GM12878 (cell line): ENCODE data around the gene SFXN5. TPM values are rescaled to one million over a fixed set of nuclear protein-coding genes. Genes with fewer than 3 reads are reported as not detected.

Source experiments
- ATAC-seq: fragments of 200-7000 bp; cut with Tn5 transposase; 3 replicates; pipeline ENCODE4 v1.9.1; 2020; ENCODE audit warnings: mild to moderate bottlenecking, moderate library complexity
- BruUV-seq: library from RNA; stranded (reverse); fragments of 400-500 nt; replicated peaks from 2 replicates; lab custom pipeline; 2021; lab: Mats Ljungman, UMichigan
- CTCF ChIA-PET: fragments of 300-600 bp; sonication (Branson Sonifier 250); formaldehyde crosslinking; extraction: SDS; loops from one replicate; lab custom pipeline; 2021; ENCODE audit warnings: inconsistent platforms; lab: Yijun Ruan, JAX
- POLR2A ChIA-PET: fragments of 350-600 bp; formaldehyde crosslinking; extraction: SDS; loops from one replicate; lab custom pipeline; 2021; ENCODE audit warnings: inconsistent platforms; lab: Charles Lee
- RAD21 ChIA-PET: fragments of 300-600 bp; sonication (Branson Sonifier 250); formaldehyde crosslinking; loops from one replicate; lab custom pipeline; 2023; ENCODE audit warnings: antibody characterized with exemption; ENCODE audit not compliant: unreplicated experiment; lab: Charles Lee
- SMC1A ChIA-PET: fragments of 300-600 bp; sonication (Branson Sonifier 250); formaldehyde crosslinking; loops from one replicate; lab custom pipeline; 2023; ENCODE audit not compliant: unreplicated experiment, uncharacterized antibody; lab: Charles Lee
- DNase-seq: peaks from one replicate; pipeline ENCODE4 v3.0.0-alpha.2; 2011; ENCODE audit warnings: low read depth, low spot score
- FAIRE-seq: peaks from 3 replicates; lab custom pipeline; 2011; peaks lifted over from hg19 to GRCh38; lab: Jason Lieb, UNC
- H2AFZ ChIP-seq: 2 replicates; pipeline ENCODE4 v1.6.0; 2011; ENCODE audit warnings: low read depth, low read length, control low read depth; ENCODE audit not compliant: control insufficient read depth
- H3K27ac ChIP-seq: 2 replicates; pipeline ENCODE4 v1.5.1; 2011; ENCODE audit warnings: control low read depth; ENCODE audit not compliant: control insufficient read depth, insufficient read depth
- H3K27me3 ChIP-seq, 2 experiments: replicated peaks in 1 of 2; 2 replicates each; pipeline versions ENCODE4 v1.6.0 to v1.6.1; 2011; ENCODE audit warnings: low read length in 1 of 2; ENCODE audit not compliant: control insufficient read depth in 2 of 2, insufficient read depth in 2 of 2
- H3K36me3 ChIP-seq, 2 experiments: 2 replicates each; pipeline ENCODE4 v1.5.1; 2011; ENCODE audit warnings: low read length in 1 of 2; ENCODE audit not compliant: control insufficient read depth in 2 of 2, insufficient read depth in 2 of 2
- H3K4me1 ChIP-seq: 2 replicates; pipeline ENCODE4 v1.6.1; 2011; ENCODE audit warnings: mild to moderate bottlenecking, low read length, moderate library complexity, mixed read lengths; ENCODE audit not compliant: control insufficient read depth, insufficient read depth
- H3K4me2 ChIP-seq: 2 replicates; pipeline ENCODE4 v1.6.0; 2011; ENCODE audit warnings: control low read depth; ENCODE audit not compliant: control insufficient read depth, insufficient read depth
- H3K4me3 ChIP-seq: fragments of 200-600 bp; sonication (generic); 2 replicates; pipeline ENCODE4 v1.5.1; 2016
- H3K79me2 ChIP-seq: 2 replicates; pipeline ENCODE4 v1.6.0; 2011; ENCODE audit warnings: low read length; ENCODE audit not compliant: control insufficient read depth, insufficient read depth
- H3K9ac ChIP-seq: 2 replicates; pipeline ENCODE4 v1.8.0; 2011; ENCODE audit warnings: low read length, control low read depth, mixed read lengths; ENCODE audit not compliant: control insufficient read depth, insufficient read depth
- H3K9me3 ChIP-seq: replicated peaks from 3 replicates; pipeline ENCODE4 v1.5.1; 2011; ENCODE audit warnings: mild to moderate bottlenecking, low read length; ENCODE audit not compliant: control insufficient read depth, insufficient read depth
- H4K20me1 ChIP-seq: 2 replicates; pipeline ENCODE4 v1.6.0; 2011; ENCODE audit not compliant: control insufficient read depth, insufficient read depth
- CHD1 ChIP-seq: IDR thresholded peaks from 2 replicates; pipeline ENCODE4 v1.6.1; 2012; ENCODE audit warnings: low read depth, low read length, improper control_type of control experiment
- DPF2 ChIP-seq: fragments of 450-650 bp; IDR thresholded peaks from 2 replicates; pipeline ENCODE4 v1.6.1; 2017; ENCODE audit warnings: mild to moderate bottlenecking
- GATAD2B ChIP-seq: fragments of 450-650 bp; conservative IDR thresholded peaks from 2 replicates; pipeline ENCODE4 v1.6.1; 2017; ENCODE audit warnings: low read depth, mild to moderate bottlenecking, moderate library complexity
- IKZF1 ChIP-seq: fragments of 450-650 bp; conservative IDR thresholded peaks from 2 replicates; pipeline ENCODE4 v1.6.1; 2017; ENCODE audit warnings: antibody characterized with exemption, mild to moderate bottlenecking
- JUNB ChIP-seq: IDR thresholded peaks from 2 replicates; pipeline ENCODE4 v1.6.1; 2016; ENCODE audit warnings: antibody characterized with exemption, mild to moderate bottlenecking
- SP1 ChIP-seq: IDR thresholded peaks from one replicate; pipeline ENCODE4 v1.6.1; 2011; ENCODE audit warnings: low read depth, low read length
- SUZ12 ChIP-seq: fragments of 200-600 bp; sonication (generic); IDR thresholded peaks from one replicate; pipeline ENCODE4 v1.6.1; 2018; ENCODE audit warnings: antibody characterized with exemption, mild to moderate bottlenecking; ENCODE audit not compliant: unreplicated experiment
- ZNF24 ChIP-seq: fragments of 450-650 bp; IDR thresholded peaks from 2 replicates; pipeline ENCODE4 v1.6.1; 2017; ENCODE audit warnings: antibody characterized with exemption, mild to moderate bottlenecking
- ZNF687 ChIP-seq: fragments of 450-650 bp; IDR thresholded peaks from 2 replicates; pipeline ENCODE4 v1.6.1; 2017; ENCODE audit warnings: mild to moderate bottlenecking, moderate library complexity
- WGBS: methylation state at CpG from one replicate; pipeline ENCODE4 v1.1.6; 2016; ENCODE audit warnings: low lambda C conversion rate; ENCODE audit not compliant: insufficient replicate concordance, insufficient coverage; ENCODE audit errors: missing lambda C conversion rate; 5-methylcytosine and 5-hydroxymethylcytosine counted together
- in situ Hi-C: fragments of 300-500 bp; cut with MboI; formaldehyde crosslinking; loops from 9 replicates; pipeline ENCODE4 v1.14.3; 2018; ENCODE audit warnings: mixed read lengths
- intact Hi-C: fragments of 100-400 bp; cut with micrococcal nuclease; formaldehyde crosslinking; loops from one replicate; pipeline ENCODE4 v1.14.2; 2022; ENCODE audit not compliant: unreplicated experiment
- polyA plus RNA-seq, 11 experiments: library from polyadenylated mRNA; depleted of rRNA in 4 of 11; unstranded in 6 of 11; stranded (reverse) in 5 of 11; fragments of >200 nt; fragmentation: Nextera tagmentation in 4 of 11; fragmentation: Illumina TruSeq in 1 of 11; extraction: Ambion mirVana in 4 of 11; extraction: Trizol in 1 of 11; gene quantifications; 1 replicate in 1 of 11; 2 replicates in 10 of 11; pipeline versions ENCODE4 v1.2.1 to v1.2.3, GENCODE V29; 2011 to 2016; ENCODE audit warnings: inconsistent platforms in 2 of 11, missing spikeins in 2 of 11, low read depth in 1 of 11
- total RNA-seq, 4 experiments: library from RNA; depleted of rRNA in 3 of 4; stranded (reverse); fragments of >200 nt in 3 of 4; fragmentation: Illumina TruSeq in 1 of 4; extraction: Trizol in 1 of 4; gene quantifications; 2 replicates each; pipeline versions ENCODE4 v1.2.1 to v1.2.3, GENCODE V29; 2013 to 2021

SFXN5 gene
- total and polyA plus RNA-seq, 10 of the 15 experiments (the other 5 are each of a cell fraction or from before 2014, with no cell fraction given) = 3.3 to 15.9 (median 11.2) TPM

DNA sequence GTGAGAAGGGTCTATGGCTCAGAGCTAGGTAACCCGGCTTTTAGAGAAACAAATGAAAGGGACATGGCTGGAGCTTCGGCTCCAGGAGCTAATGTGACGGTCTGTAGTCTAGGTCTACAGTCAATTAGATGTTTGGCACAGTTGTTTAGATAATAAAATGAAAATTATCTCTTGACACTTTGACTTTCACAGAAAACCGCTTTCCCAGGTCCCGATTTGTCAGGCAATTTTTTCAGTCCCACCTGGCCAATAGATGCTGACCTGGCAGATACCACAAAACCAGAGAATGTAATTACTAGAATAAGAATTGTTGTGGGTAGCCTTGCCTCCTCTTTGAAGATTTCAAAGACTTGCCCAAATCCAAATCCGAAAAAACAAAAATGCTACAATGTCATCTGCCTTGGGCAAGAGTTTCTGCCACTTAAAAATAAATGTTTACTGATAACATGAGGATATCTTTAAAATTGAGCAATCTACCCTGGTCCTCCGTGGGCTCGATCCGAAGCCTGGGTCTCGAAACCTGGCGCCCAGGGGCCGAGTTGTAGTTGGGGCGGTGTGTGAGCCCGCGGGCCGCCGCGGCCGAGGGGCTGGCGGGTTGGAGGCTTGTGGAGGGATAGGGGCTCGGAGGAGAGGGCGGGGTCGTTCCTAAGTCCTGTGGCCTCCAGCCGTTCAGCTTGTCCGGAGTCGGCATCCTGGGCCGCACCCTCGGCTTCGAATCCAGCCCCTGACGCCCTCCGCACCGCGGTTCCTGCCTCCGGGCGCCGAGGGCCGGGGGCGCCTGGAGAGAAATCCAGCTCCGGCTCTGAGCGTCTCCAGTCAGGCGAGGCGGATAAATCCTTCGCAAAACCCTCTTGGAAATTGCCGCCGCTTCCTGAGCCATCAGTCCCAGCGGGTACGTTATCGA is 151.8 kb downstream of the SFXN5 start (continued):
- no peak for TF ChIP-seq ZNF687

DNA sequence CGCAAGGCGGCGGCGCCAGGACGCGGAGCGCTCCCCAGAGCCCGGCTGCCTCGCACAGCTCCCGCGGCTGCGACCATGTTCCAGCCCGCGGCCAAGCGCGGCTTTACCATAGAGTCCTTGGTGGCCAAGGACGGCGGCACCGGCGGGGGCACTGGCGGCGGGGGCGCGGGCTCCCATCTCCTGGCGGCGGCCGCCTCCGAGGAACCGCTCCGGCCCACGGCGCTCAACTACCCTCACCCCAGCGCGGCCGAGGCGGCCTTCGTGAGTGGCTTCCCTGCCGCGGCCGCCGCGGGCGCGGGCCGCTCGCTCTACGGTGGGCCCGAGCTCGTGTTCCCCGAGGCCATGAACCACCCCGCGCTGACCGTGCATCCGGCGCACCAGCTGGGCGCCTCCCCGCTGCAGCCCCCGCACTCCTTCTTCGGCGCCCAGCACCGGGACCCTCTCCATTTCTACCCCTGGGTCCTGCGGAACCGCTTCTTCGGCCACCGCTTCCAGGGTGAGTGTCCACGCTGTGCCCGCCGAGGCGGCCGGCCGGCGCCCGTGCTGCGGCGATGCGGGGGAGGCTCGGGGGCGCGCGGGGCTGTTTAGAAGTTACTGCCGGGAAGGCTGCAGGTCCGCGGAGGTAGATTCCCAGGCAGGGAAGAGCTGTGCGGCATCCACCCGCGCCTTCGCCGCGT is 153.5 kb downstream of the SFXN5 start:
- Histone ChIP-seq H3K4me1 (peaks cover 9% of the 10 kb centered on the region), H3K9ac (no peak overlapping the region; the same call in 1 of the 2 replicates), H3K27me3 (peaks cover 8 to 68% of the 10 kb centered on the region in 2 experiments), H3K4me2 (peak overlapping the region; percentile 90), H3K27ac (no peak overlapping the region), H3K4me3 (peak overlapping the region; percentile 41; the same call in 1 of the 2 replicates), H3K9me3 (no peaks in the 10 kb centered on the region; the same call in 2 of the 3 replicates), H3K36me3 (no peaks in the 10 kb centered on the region), H3K79me2 (no peaks in the 10 kb centered on the region), H4K20me1 (peaks cover 2% of the 10 kb centered on the region; the same call in 1 of the 2 replicates), H2AFZ (no peak overlapping the region)
- WGBS = 2% methylated on average over 58 of the region's 89 CpGs
- intact Hi-C loops (loop anchor here (2.0 to 5.0 kb wide), 3 partner anchors 25 to 154 kb away; partner anchors contain the start of gene SFXN5), in situ Hi-C loops (no loop called here)
- ATAC-seq (no peak; the same call in 2 of the 3 replicates), DNase-seq (no peak), FAIRE-seq (no peak)
- RAD21 ChIA-PET = interaction anchor here (0.6 to 6.7 kb wide), 5 partner anchors 9 to 56 kb away, joined by 3 to 88 read pairs (median 5); partner anchors contain the start of gene SPR
- CTCF ChIA-PET = interaction anchor here (0.6 to 6.3 kb wide), 5 partner anchors 17 to 1113 kb away, joined by 3 to 106 read pairs (median 7); partner anchors contain the start of gene SPR
- BruUV-seq = no TSS peak
- SMC1A ChIA-PET = interaction anchor here (1.6 to 5.6 kb wide), 4 partner anchors 9 to 56 kb away, joined by 4 to 48 read pairs (median 14); no protein-coding TSS in a partner anchor
- POLR2A ChIA-PET = interaction anchor here (1.3 to 5.8 kb wide), 3 partner anchors 9 to 23 kb away, joined by 3 to 42 read pairs (median 5); no protein-coding TSS in a partner anchor
- 0 out of 2 replicates have a peak, but pooled peaks have one; percentile 15 for TF ChIP-seq ZNF687
- TF ChIP-seq SP1 = no peak
- peak; percentile 26; the same call in 1 of the 2 replicates for TF ChIP-seq GATAD2B
- 0 out of 2 replicates have a peak, but pooled peaks have one; percentile 47 for TF ChIP-seq DPF2
- TF ChIP-seq CHD1 = no peak
- no peak for TF ChIP-seq JUNB
- TF ChIP-seq SUZ12 = peak; percentile 89
- no peak for TF ChIP-seq ZNF24
- 0 out of 2 replicates have a peak, but pooled peaks have one; percentile 40 for TF ChIP-seq IKZF1
